Measurements from ENCODE around the gene TTLL11. TPM values are rescaled to one million over a fixed set of nuclear protein-coding genes. Genes with fewer than 3 reads are reported as not detected.
A peak's percentile ranks its signal among the peaks of the same experiment; 100 is the strongest.
"Not testable (repeated sequence)": the region's sequence is repeated elsewhere in the genome, so short reads cannot be mapped to it uniquely, and the experiment has no call there.

The TTLL11 gene
- total RNA-seq, 4 donors from 2014 or later: 7.2 to 12.1 (median 9.9) TPM

DNA sequence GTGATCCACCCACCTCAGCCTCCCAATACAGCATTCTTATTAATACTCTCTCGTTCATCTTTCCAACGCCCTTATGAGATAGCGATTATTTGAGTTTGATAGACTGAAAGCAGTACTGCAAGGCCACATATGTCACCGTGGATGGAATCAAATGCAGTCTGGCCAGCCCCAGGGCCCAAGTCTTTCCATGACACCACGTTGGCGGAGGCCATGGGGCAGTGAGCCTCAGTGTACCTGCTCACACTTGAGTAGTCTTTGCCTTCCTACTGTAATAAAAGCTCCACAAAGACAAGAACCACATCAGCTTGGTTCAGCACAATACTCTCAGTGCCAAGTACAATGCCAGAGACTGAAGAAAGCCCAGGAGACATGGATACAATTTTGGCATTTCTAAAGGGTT is 88.5 kb downstream of the TTLL11 start:
- 100% methylated on average over 6 of the region's 6 CpGs for WGBS
- DNase-seq (ENCODE audit: low spot score in 2 of 2): no peak
- peaks cover 7% of the 10 kb centered on the region for H3K4me1 ChIP-seq

DNA sequence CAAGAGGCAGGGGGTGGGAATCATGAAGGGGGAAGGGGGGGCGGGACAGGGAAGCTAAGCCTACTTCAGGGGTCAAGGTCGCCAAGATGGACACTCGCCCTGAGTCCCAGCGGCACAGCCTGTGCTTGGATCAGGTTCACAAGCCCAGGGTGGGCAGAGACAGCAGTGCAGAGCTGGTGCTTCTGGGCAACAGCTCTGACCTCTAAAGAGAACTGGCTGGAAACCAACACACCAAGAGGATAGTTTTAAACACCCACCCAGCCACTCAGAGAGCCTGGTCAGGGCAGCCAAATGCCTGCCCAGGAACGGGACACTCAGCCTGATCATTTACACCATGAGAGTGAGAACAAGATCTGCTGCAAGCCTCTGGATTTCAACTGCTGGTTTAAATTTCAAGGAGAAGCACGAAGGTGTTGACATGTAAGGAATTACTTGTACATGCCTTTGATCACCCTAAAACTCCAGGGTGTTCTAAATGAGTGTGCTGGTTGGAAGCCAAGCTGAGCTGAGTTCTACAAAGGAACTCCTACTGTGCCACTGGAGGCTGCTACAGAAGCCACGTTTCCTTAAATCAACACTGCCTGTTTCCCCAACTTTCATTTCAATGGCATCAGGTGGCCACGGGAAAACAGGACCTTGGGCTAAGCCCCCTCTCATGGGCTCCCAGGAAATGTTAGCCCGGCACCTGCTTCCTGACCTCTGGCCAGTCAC is 91.5 kb downstream of the TTLL11 start:
- 57% methylated on average over 9 of the region's 9 CpGs for WGBS
- no peak overlapping the region for H3K4me3 ChIP-seq
- H3K9me3 ChIP-seq: no peaks in the 10 kb centered on the region
- H3K4me1 ChIP-seq: peaks cover 11% of the 10 kb centered on the region
- no peaks in the 10 kb centered on the region for H3K27me3 ChIP-seq
- TF ChIP-seq POLR2AphosphoS5 (IDR thresholded peaks at IDR 0.05) (no peak), EP300 (IDR thresholded peaks at IDR 0.05) (no peak), POLR2A (IDR thresholded peaks at IDR 0.05) (no peak)
- TF ChIP-seq, protein P1, sequence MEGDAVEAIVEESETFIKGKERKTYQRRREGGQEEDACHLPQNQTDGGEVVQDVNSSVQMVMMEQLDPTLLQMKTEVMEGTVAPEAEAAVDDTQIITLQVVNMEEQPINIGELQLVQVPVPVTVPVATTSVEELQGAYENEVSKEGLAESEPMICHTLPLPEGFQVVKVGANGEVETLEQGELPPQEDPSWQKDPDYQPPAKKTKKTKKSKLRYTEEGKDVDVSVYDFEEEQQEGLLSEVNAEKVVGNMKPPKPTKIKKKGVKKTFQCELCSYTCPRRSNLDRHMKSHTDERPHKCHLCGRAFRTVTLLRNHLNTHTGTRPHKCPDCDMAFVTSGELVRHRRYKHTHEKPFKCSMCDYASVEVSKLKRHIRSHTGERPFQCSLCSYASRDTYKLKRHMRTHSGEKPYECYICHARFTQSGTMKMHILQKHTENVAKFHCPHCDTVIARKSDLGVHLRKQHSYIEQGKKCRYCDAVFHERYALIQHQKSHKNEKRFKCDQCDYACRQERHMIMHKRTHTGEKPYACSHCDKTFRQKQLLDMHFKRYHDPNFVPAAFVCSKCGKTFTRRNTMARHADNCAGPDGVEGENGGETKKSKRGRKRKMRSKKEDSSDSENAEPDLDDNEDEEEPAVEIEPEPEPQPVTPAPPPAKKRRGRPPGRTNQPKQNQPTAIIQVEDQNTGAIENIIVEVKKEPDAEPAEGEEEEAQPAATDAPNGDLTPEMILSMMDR (IDR thresholded peaks at IDR 0.05): no peak
- no peaks in the 10 kb centered on the region for H3K36me3 ChIP-seq
- DNase-seq (ENCODE audit: low spot score in 2 of 2): no peak
- H3K27ac ChIP-seq: no peak overlapping the region

More for the DNA sequence above, 88.5 kb downstream of the TTLL11 start:
- H3K36me3 ChIP-seq: no peaks in the 10 kb centered on the region
- TF ChIP-seq POLR2A (IDR thresholded peaks at IDR 0.05) (no peak), POLR2AphosphoS5 (IDR thresholded peaks at IDR 0.05) (no peak), EP300 (IDR thresholded peaks at IDR 0.05) (no peak)
- TF ChIP-seq, protein P1 (IDR thresholded peaks at IDR 0.05): no peak
- H3K4me3 ChIP-seq: no peak overlapping the region
- H3K27ac ChIP-seq: no peak overlapping the region
- no peaks in the 10 kb centered on the region for H3K27me3 ChIP-seq
- no peaks in the 10 kb centered on the region for H3K9me3 ChIP-seq

DNA sequence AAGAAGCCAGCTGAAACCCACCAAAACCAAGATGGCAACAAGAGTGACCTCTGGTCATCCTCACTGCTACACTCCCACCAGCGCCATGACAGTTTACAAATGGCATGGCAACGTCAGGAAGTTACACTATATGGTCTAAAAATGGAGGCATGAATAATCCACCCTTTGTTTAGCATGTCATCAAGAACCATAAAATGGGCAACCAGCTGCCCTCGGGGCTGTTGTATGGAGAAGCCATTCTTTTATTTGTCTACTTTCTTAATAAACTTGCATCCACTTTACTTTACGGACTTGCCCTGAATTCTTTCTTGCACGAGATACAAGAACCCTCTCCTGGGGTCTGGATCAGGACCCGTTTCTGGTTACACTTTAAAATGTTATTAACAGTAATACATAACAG is 92.6 kb downstream of the TTLL11 start:
- H3K4me3 ChIP-seq; H3K9me3 ChIP-seq; H3K27ac ChIP-seq; DNase-seq (ENCODE audit: low spot score in 2 of 2); H3K27me3 ChIP-seq; H3K36me3 ChIP-seq: not testable (repeated sequence)
- peaks cover 11% of the 10 kb centered on the region for H3K4me1 ChIP-seq
- 89% methylated on average over 6 of the region's 6 CpGs for WGBS

DNA sequence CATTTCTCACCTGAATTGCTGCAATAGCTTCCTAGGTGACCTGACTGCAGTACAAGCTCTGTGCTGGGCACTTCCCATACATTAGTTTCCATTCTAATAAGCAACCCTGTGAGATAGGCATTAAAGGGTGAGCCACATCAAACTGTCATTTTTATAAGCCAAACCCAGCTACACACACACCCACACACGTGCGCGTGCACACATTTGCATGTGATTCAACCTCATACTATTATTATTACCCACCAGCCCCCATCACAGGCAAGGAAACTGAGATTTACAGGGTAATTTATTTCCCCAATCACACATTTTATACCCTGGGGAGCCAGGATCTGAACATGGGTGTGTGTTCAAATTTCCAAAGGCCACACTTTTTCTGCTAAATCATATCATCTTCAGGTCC is 93.6 kb downstream of the TTLL11 start:
- no peaks in the 10 kb centered on the region for H3K9me3 ChIP-seq
- H3K27ac ChIP-seq: no peak overlapping the region
- H3K27me3 ChIP-seq: no peaks in the 10 kb centered on the region
- TF ChIP-seq POLR2A (IDR thresholded peaks at IDR 0.05) (no peak), POLR2AphosphoS5 (IDR thresholded peaks at IDR 0.05) (no peak), EP300 (IDR thresholded peaks at IDR 0.05) (no peak)
- TF ChIP-seq, protein P1 (IDR thresholded peaks at IDR 0.05): no peak
- no peaks in the 10 kb centered on the region for H3K36me3 ChIP-seq
- H3K4me3 ChIP-seq: no peak overlapping the region
- no peak for DNase-seq (ENCODE audit: low spot score in 2 of 2)
- peaks cover 11% of the 10 kb centered on the region for H3K4me1 ChIP-seq
- WGBS: 88% methylated on average over 3 of the region's 3 CpGs

DNA sequence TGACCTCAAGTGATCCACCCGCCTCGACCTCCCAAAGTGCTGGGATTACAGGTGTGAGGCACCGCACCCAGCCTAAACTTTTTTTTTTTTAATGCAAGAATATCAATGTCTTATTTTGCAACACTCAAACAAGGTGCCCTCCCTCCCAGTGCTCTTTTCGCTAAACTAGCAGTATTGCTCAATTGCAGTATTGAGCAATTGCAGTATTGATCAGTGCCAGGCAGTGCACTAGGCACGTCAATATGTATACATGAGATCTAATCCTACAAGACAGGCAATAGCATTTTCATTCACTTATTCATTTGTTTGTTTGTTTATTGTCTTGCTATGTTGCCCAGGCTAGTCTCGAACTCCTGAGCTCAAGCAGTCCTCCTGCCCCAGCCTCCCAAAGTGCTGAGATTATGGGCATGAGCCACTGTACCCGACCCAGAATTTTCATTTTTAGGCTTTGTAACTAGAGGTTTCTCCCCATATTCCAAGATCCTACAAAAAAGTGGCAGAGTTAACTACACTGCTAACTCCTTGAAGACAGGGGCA is 94.5 kb downstream of the TTLL11 start:
- WGBS: 82% methylated on average over 7 of the region's 7 CpGs
- DNase-seq (ENCODE audit: low spot score in 2 of 2): peak in 1 of 2 donors; percentile 8
- H3K27me3 ChIP-seq: no peaks in the 10 kb centered on the region

More for the DNA sequence above, 94.5 kb downstream of the TTLL11 start:
- H3K27ac ChIP-seq: no peak overlapping the region
- H3K36me3 ChIP-seq: no peaks in the 10 kb centered on the region
- no peak for TF ChIP-seq EP300 (IDR thresholded peaks at IDR 0.05)
- TF ChIP-seq, protein P1 (IDR thresholded peaks at IDR 0.05): no peak
- no peak for TF ChIP-seq POLR2A (IDR thresholded peaks at IDR 0.05)
- TF ChIP-seq POLR2AphosphoS5 (IDR thresholded peaks at IDR 0.05): no peak
- H3K9me3 ChIP-seq: no peaks in the 10 kb centered on the region
- H3K4me3 ChIP-seq: no peak overlapping the region
- H3K4me1 ChIP-seq: peaks cover 11% of the 10 kb centered on the region

All from suprapubic skin (tissue), 4 donors.